WTC11 (cell line): Measurements from ENCODE around the gene PLXND1. TPM values are rescaled to one million over a fixed set of nuclear protein-coding genes. Genes with fewer than 3 reads are reported as not detected.

ENCODE experiments used
- ATAC-seq: fragments of 200-7000 bp; cut with Tn5 transposase; 2 replicates; pipeline ENCODE4 v1.10.0; 2021; ENCODE audit warnings: mild to moderate bottlenecking, moderate library complexity
- CTCF ChIA-PET: fragments of 300-600 bp; sonication (Branson Sonifier 250); formaldehyde crosslinking; loops from one replicate; lab custom pipeline; 2021; ENCODE audit warnings: antibody characterized with exemption; lab: Charles Lee
- POLR2A ChIA-PET: fragments of 350-600 bp; sonication (Branson Sonifier 250); formaldehyde crosslinking; loops from one replicate; lab custom pipeline; 2021; ENCODE audit warnings: antibody characterized with exemption; lab: Charles Lee
- DNase-seq: peaks from one replicate; pipeline ENCODE4 v3.0.0; 2021; ENCODE audit warnings: low spot score
- H3K27ac Mint-ChIP-seq: 2 replicates; pipeline ENCODE4 v1.8.0; 2021; ENCODE audit warnings: mixed read lengths
- H3K27me3 Mint-ChIP-seq: 2 replicates; pipeline ENCODE4 v1.8.0; 2021; ENCODE audit warnings: low read depth, mild to moderate bottlenecking, moderate library complexity, mixed read lengths
- H3K36me3 Mint-ChIP-seq: 2 replicates; pipeline ENCODE4 v1.8.0; 2021; ENCODE audit warnings: mixed read lengths
- H3K4me1 Mint-ChIP-seq: 2 replicates; pipeline ENCODE4 v1.8.0; 2022; ENCODE audit warnings: mixed read lengths
- H3K4me3 Mint-ChIP-seq: 2 replicates; pipeline ENCODE4 v1.8.0; 2021; ENCODE audit warnings: mild to moderate bottlenecking, moderate library complexity, mixed read lengths
- H3K9me3 Mint-ChIP-seq: 2 replicates; pipeline ENCODE4 v1.8.0; 2021; ENCODE audit warnings: mixed read lengths
- ATF1 ChIP-seq: sonication (generic); formaldehyde crosslinking; IDR thresholded peaks from 2 replicates; pipeline ENCODE4 v1.8.1; 2023; ENCODE audit warnings: mild to moderate bottlenecking, moderate library complexity, missing genetic modification reagents
- ATF6 ChIP-seq: sonication (generic); formaldehyde crosslinking; IDR thresholded peaks from 2 replicates; pipeline ENCODE4 v1.8.1; 2023; ENCODE audit warnings: mild to moderate bottlenecking, missing genetic modification reagents
- CREB1 ChIP-seq: sonication (generic); formaldehyde crosslinking; IDR thresholded peaks from 2 replicates; pipeline ENCODE4 v1.8.0; 2023; ENCODE audit warnings: mild to moderate bottlenecking, missing genetic modification reagents
- GABPB1 ChIP-seq: sonication (generic); formaldehyde crosslinking; IDR thresholded peaks from 2 replicates; pipeline ENCODE4 v1.8.1; 2023; ENCODE audit warnings: mild to moderate bottlenecking, missing genetic modification reagents
- IRF1 ChIP-seq: sonication (generic); formaldehyde crosslinking; IDR thresholded peaks from 2 replicates; pipeline ENCODE4 v1.8.0; 2023; ENCODE audit warnings: missing genetic modification reagents
- JUN ChIP-seq: sonication (generic); formaldehyde crosslinking; IDR thresholded peaks from 2 replicates; pipeline ENCODE4 v1.8.0; 2023; ENCODE audit warnings: mild to moderate bottlenecking, missing genetic modification reagents
- MLX ChIP-seq: sonication (generic); formaldehyde crosslinking; IDR thresholded peaks from 2 replicates; pipeline ENCODE4 v1.8.1; 2023; ENCODE audit warnings: mild to moderate bottlenecking, missing genetic modification reagents, moderate library complexity
- MXD4 ChIP-seq: fragments of 250-450 bp; sonication (Bioruptor Pico); IDR thresholded peaks from 2 replicates; pipeline ENCODE4 v1.8.0; 2021; ENCODE audit warnings: mild to moderate bottlenecking, moderate library complexity, borderline replicate concordance
- MYBL2 ChIP-seq: sonication (generic); formaldehyde crosslinking; IDR thresholded peaks from 2 replicates; pipeline ENCODE4 v1.8.1; 2023; ENCODE audit warnings: mild to moderate bottlenecking, moderate library complexity, missing genetic modification reagents
- SP1 ChIP-seq: sonication (generic); formaldehyde crosslinking; conservative IDR thresholded peaks from 2 replicates; pipeline ENCODE4 v1.8.1; 2022; ENCODE audit warnings: missing genetic modification reagents
- ZNF396 ChIP-seq: fragments of 250-450 bp; sonication (Bioruptor Pico); IDR thresholded peaks from 2 replicates; pipeline ENCODE4 v1.8.0; 2021; ENCODE audit warnings: mild to moderate bottlenecking, moderate library complexity, borderline replicate concordance
- ZNF423 ChIP-seq: fragments of 250-450 bp; sonication (Bioruptor Pico); IDR thresholded peaks from 2 replicates; pipeline ENCODE4 v2.1.2; 2022; ENCODE audit warnings: mild to moderate bottlenecking, moderate library complexity
- total RNA-seq: library from RNA; stranded (reverse); gene quantifications from 3 replicates; pipeline ENCODE4 v1.2.3, GENCODE V29; 2021
- TF ChIP-seq, protein P1 (sequence below): fragments of 250-450 bp; sonication (Bioruptor Pico); IDR thresholded peaks from 2 replicates; pipeline ENCODE4 v1.9.0; 2021; ENCODE audit warnings: mild to moderate bottlenecking, borderline replicate concordance
- TF ChIP-seq, protein P2 (sequence below): sonication (generic); formaldehyde crosslinking; IDR thresholded peaks from 2 replicates; pipeline ENCODE4 v1.8.1; 2023; ENCODE audit warnings: mild to moderate bottlenecking, missing genetic modification reagents
- TF ChIP-seq, protein P3 (sequence below): fragments of 250-450 bp; sonication (Bioruptor Pico); IDR thresholded peaks from 2 replicates; pipeline ENCODE4 v1.9.0; 2021; ENCODE audit warnings: mild to moderate bottlenecking
- TF ChIP-seq, protein P4 (sequence below): sonication (generic); formaldehyde crosslinking; IDR thresholded peaks from 2 replicates; pipeline ENCODE4 v1.8.1; 2023; ENCODE audit warnings: mild to moderate bottlenecking, moderate library complexity, missing genetic modification reagents
- TF ChIP-seq, protein P5 (sequence below): sonication (generic); formaldehyde crosslinking; IDR thresholded peaks from 2 replicates; pipeline ENCODE4 v1.8.1; 2022; ENCODE audit warnings: low read depth, missing genetic modification reagents, borderline replicate concordance
- TF ChIP-seq, protein P6 (sequence below): fragments of 250-450 bp; sonication (Bioruptor Pico); conservative IDR thresholded peaks from 2 replicates; pipeline ENCODE4 v1.9.0; 2021; ENCODE audit warnings: mild to moderate bottlenecking

PLXND1 gene
- total RNA-seq, 1 experiment from 2014 or later = 56.7 TPM

- TF ChIP-seq, protein P1, sequence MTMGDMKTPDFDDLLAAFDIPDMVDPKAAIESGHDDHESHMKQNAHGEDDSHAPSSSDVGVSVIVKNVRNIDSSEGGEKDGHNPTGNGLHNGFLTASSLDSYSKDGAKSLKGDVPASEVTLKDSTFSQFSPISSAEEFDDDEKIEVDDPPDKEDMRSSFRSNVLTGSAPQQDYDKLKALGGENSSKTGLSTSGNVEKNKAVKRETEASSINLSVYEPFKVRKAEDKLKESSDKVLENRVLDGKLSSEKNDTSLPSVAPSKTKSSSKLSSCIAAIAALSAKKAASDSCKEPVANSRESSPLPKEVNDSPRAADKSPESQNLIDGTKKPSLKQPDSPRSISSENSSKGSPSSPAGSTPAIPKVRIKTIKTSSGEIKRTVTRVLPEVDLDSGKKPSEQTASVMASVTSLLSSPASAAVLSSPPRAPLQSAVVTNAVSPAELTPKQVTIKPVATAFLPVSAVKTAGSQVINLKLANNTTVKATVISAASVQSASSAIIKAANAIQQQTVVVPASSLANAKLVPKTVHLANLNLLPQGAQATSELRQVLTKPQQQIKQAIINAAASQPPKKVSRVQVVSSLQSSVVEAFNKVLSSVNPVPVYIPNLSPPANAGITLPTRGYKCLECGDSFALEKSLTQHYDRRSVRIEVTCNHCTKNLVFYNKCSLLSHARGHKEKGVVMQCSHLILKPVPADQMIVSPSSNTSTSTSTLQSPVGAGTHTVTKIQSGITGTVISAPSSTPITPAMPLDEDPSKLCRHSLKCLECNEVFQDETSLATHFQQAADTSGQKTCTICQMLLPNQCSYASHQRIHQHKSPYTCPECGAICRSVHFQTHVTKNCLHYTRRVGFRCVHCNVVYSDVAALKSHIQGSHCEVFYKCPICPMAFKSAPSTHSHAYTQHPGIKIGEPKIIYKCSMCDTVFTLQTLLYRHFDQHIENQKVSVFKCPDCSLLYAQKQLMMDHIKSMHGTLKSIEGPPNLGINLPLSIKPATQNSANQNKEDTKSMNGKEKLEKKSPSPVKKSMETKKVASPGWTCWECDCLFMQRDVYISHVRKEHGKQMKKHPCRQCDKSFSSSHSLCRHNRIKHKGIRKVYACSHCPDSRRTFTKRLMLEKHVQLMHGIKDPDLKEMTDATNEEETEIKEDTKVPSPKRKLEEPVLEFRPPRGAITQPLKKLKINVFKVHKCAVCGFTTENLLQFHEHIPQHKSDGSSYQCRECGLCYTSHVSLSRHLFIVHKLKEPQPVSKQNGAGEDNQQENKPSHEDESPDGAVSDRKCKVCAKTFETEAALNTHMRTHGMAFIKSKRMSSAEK (CRISPR knock-in tag) = no peak
- TF ChIP-seq ZNF396 (CRISPR knock-in tag) = no peak
- TF ChIP-seq, protein P2, sequence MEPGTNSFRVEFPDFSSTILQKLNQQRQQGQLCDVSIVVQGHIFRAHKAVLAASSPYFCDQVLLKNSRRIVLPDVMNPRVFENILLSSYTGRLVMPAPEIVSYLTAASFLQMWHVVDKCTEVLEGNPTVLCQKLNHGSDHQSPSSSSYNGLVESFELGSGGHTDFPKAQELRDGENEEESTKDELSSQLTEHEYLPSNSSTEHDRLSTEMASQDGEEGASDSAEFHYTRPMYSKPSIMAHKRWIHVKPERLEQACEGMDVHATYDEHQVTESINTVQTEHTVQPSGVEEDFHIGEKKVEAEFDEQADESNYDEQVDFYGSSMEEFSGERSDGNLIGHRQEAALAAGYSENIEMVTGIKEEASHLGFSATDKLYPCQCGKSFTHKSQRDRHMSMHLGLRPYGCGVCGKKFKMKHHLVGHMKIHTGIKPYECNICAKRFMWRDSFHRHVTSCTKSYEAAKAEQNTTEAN (CRISPR knock-in tag) = no peak
- no peak for TF ChIP-seq ATF1 (CRISPR knock-in tag)
- no peak for TF ChIP-seq IRF1 (CRISPR knock-in tag)
- no peak for TF ChIP-seq ZNF423
- no peak for TF ChIP-seq JUN (CRISPR knock-in tag)
- TF ChIP-seq, protein P3, sequence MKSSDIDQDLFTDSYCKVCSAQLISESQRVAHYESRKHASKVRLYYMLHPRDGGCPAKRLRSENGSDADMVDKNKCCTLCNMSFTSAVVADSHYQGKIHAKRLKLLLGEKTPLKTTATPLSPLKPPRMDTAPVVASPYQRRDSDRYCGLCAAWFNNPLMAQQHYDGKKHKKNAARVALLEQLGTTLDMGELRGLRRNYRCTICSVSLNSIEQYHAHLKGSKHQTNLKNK (CRISPR knock-in tag) = no peak
- no peak for TF ChIP-seq MLX (CRISPR knock-in tag)
- TF ChIP-seq SP1 (CRISPR knock-in tag) = no peak
- TF ChIP-seq, protein P4, sequence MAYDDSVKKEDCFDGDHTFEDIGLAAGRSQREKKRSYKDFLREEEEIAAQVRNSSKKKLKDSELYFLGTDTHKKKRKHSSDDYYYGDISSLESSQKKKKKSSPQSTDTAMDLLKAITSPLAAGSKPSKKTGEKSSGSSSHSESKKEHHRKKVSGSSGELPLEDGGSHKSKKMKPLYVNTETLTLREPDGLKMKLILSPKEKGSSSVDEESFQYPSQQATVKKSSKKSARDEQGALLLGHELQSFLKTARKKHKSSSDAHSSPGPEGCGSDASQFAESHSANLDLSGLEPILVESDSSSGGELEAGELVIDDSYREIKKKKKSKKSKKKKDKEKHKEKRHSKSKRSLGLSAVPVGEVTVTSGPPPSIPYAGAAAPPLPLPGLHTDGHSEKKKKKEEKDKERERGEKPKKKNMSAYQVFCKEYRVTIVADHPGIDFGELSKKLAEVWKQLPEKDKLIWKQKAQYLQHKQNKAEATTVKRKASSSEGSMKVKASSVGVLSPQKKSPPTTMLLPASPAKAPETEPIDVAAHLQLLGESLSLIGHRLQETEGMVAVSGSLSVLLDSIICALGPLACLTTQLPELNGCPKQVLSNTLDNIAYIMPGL (CRISPR knock-in tag) = no peak
- TF ChIP-seq, protein P5, sequence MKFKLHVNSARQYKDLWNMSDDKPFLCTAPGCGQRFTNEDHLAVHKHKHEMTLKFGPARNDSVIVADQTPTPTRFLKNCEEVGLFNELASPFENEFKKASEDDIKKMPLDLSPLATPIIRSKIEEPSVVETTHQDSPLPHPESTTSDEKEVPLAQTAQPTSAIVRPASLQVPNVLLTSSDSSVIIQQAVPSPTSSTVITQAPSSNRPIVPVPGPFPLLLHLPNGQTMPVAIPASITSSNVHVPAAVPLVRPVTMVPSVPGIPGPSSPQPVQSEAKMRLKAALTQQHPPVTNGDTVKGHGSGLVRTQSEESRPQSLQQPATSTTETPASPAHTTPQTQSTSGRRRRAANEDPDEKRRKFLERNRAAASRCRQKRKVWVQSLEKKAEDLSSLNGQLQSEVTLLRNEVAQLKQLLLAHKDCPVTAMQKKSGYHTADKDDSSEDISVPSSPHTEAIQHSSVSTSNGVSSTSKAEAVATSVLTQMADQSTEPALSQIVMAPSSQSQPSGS (CRISPR knock-in tag) = no peak
Measured at GRCh38 chr3:129555153-129555550, 51.3 kb downstream of the PLXND1 start (continued).

DNA sequence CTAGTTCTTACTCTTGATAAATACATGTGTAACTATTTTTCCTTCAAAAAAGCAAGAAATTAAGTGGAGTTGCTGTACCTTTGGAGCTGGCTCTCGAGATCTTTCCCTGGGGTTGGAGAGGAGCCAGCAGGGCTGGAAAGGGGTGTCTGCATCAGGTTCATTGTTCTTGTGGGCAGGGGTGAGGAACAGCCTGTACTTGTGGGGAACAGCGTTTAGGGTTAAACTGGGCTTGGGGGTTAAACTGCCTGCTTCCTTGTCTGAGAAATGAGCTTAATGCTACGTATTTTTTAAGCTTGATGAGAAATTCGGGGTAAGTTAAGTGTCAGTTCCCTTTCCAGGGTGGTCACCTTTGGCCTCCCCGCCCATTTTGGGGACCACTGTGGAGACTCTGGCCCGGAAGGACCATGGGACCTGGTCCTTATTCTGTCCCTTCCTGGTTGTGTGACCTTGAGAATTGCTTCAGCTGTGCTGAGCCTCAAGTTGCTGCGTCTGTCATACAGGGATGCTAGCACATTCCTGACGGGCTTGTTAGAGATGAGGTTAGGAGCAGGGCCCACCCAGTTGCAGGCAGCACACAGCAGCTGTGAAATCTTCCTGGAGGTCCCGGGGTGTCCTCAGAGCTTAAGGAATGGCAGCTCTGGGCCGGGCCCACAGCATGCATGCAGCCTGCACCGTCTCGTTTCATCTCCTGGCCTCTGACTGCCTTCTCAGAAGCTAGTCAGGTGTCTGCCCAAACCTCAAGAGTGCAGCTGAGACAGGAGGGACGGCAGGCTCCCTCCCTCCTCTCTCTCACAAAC is 51.9 kb downstream of the PLXND1 start:
- Mint-ChIP-seq H3K36me3 (peaks cover 5% of the 10 kb centered on the region), H3K4me3 (no peak overlapping the region)
- POLR2A ChIA-PET = no interaction called here
- TF ChIP-seq ATF6 (CRISPR knock-in tag) (no peak), ZNF396 (CRISPR knock-in tag) (no peak), CREB1 (CRISPR knock-in tag) (no peak), MXD4 (CRISPR knock-in tag) (no peak), MYBL2 (CRISPR knock-in tag) (no peak), GABPB1 (CRISPR knock-in tag) (no peak)
- TF ChIP-seq, protein P6, sequence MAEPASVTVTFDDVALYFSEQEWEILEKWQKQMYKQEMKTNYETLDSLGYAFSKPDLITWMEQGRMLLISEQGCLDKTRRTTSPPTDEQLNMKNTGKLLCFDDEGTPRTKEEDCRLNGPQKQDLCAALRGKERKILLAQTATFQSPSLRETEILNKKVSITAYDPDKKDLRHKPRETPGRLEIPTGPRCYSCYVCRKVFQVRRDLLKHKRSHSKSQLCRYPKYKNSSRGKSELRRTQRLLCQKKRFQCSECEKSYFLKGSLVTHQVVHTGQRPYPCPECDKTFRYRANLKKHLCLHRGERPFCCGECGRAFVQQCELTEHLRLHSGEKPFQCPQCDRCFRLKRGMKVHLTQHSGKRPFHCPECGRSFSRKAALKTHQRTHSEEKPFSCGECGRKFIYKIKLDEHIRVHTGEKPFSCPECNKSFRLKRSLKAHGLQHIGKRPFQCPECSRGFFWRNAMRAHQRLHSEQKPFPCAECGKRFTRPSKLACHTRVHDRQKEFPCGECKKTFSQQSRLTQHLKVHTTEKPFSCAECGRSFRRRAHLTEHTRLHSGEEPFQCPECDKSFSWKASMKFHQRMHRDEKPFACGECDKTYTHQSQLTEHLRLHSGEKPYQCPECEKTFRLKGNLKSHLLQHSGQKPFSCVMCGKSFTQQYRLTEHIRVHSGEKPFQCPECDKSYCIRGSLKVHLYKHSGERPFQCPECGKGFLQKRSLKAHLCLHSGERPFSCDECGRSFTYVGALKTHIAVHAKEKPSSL (CRISPR knock-in tag) = no peak

More for the DNA sequence above, 51.9 kb downstream of the PLXND1 start:
- H3K27me3 Mint-ChIP-seq = no peaks in the 10 kb centered on the region
- ATAC-seq (no peak), DNase-seq (no peak)
- H3K4me1 Mint-ChIP-seq = peaks cover 40% of the 10 kb centered on the region
- no peaks in the 10 kb centered on the region for H3K9me3 Mint-ChIP-seq
- 0 out of 2 replicates have a peak overlapping the region, but pooled peaks have one; percentile 31 for H3K27ac Mint-ChIP-seq
- CTCF ChIA-PET = interaction anchor here (0.7 to 2.2 kb wide), 7 partner anchors 10 to 75 kb away, joined by 3 to 12 read pairs (median 5); no protein-coding TSS in a partner anchor
